KMS-11 (cell line): ENCODE results near the gene NRBP1.
A peak's percentile ranks its signal among the peaks of the same experiment; 100 is the strongest.

Experiments
- H2AFZ ChIP-seq: fragments of 200-600 bp; sonication (generic); 2 replicates; pipeline ENCODE4 v1.6.1; 2016; ENCODE audit warnings: antibody characterized with exemption, mixed run types, low read depth
- H3K27ac ChIP-seq: fragments of 200-600 bp; sonication (generic); 2 replicates; pipeline ENCODE4 v1.6.1; 2016; ENCODE audit warnings: mild to moderate bottlenecking, mixed run types
- H3K27me3 ChIP-seq: fragments of 200-600 bp; sonication (generic); 2 replicates; pipeline ENCODE4 v1.6.1; 2017; ENCODE audit warnings: mild to moderate bottlenecking, low read depth, mixed run types, moderate library complexity; ENCODE audit not compliant: insufficient read depth
- H3K36me3 ChIP-seq: fragments of 200-600 bp; sonication (generic); 2 replicates; pipeline ENCODE4 v1.6.1; 2017; ENCODE audit warnings: mild to moderate bottlenecking, mixed run types; ENCODE audit not compliant: insufficient read depth
- H3K4me1 ChIP-seq: fragments of 200-600 bp; sonication (generic); 2 replicates; pipeline ENCODE4 v1.6.1; 2016; ENCODE audit warnings: mild to moderate bottlenecking, low read depth, mixed run types; ENCODE audit not compliant: poor library complexity, severe bottlenecking
- H3K4me2 ChIP-seq: fragments of 200-600 bp; sonication (generic); 2 replicates; pipeline ENCODE4 v1.7.0; 2016; ENCODE audit warnings: mild to moderate bottlenecking, mixed run types
- H3K4me3 ChIP-seq: fragments of 200-600 bp; sonication (generic); IDR thresholded peaks from 2 replicates; pipeline ENCODE4 v1.6.1; 2017; ENCODE audit warnings: low read depth, low read length, mixed read lengths; ENCODE audit not compliant: insufficient read depth
- H3K79me2 ChIP-seq: fragments of 200-600 bp; sonication (generic); 2 replicates; pipeline ENCODE4 v1.6.1; 2016; ENCODE audit warnings: low read depth, mixed run types; ENCODE audit not compliant: insufficient read depth
- H3K9ac ChIP-seq: fragments of 200-600 bp; sonication (generic); 2 replicates; pipeline ENCODE4 v1.6.1; 2016; ENCODE audit warnings: mild to moderate bottlenecking, mixed run types
- H4K20me1 ChIP-seq: fragments of 200-600 bp; sonication (generic); 2 replicates; pipeline ENCODE4 v1.6.1; 2016; ENCODE audit warnings: mild to moderate bottlenecking, mixed run types; ENCODE audit not compliant: insufficient read depth
- CTCF ChIP-seq: fragments of 200-600 bp; sonication (generic); conservative IDR thresholded peaks from 2 replicates; pipeline ENCODE4 v1.6.1; 2017; ENCODE audit warnings: low read depth, mild to moderate bottlenecking, antibody characterized with exemption, low read length, moderate library complexity, mixed read lengths

Gene NRBP1

GRCh38 chr2:27380626-27381545 lies 47.5 kb upstream of the NRBP1 start, which contains the start of gene ZNF513:
Gene ZNF513 (minus strand): TSS chr2:27380734. CDS start chr2:27380526, 208 bp downstream.
- H4K20me1 ChIP-seq: no peaks in the 10 kb centered on the region
- H3K9ac ChIP-seq: no peak within 1 kb of the TSS; the same call in 1 of the 2 replicates
- no peak within 1 kb of the TSS for H3K4me3 ChIP-seq
- no peak for TF ChIP-seq CTCF
- no peak within 1 kb of the TSS for H2AFZ ChIP-seq
- H3K79me2 ChIP-seq: 0 out of 2 replicates have a peak, but pooled peaks cover 5% of the 10 kb centered on the region
- H3K4me2 ChIP-seq: peak within 1 kb of the TSS; percentile 31
- H3K27ac ChIP-seq: no peak within 1 kb of the TSS; the same call in 1 of the 2 replicates
- no peaks in the 10 kb centered on the region for H3K27me3 ChIP-seq
- H3K36me3 ChIP-seq: peaks cover 16% of the 10 kb centered on the region; the same call in 1 of the 2 replicates
- H3K4me1 ChIP-seq: no peaks in the 10 kb centered on the region

- Histone ChIP-seq H3K4me1 (no peaks in the 10 kb centered on the region), H3K27me3 (no peaks in the 10 kb centered on the region), H3K36me3 (peaks cover 16% of the 10 kb centered on the region; the same call in 1 of the 2 replicates), H3K27ac (no peak overlapping the region; the same call in 1 of the 2 replicates), H3K4me2 (no peak overlapping the region), H3K4me3 (no peak overlapping the region), H4K20me1 (no peaks in the 10 kb centered on the region), H2AFZ (no peak overlapping the region), H3K9ac (no peak overlapping the region), H3K79me2 (0 out of 2 replicates have a peak, but pooled peaks cover 8% of the 10 kb centered on the region)
- no peak for TF ChIP-seq CTCF
Observed at GRCh38 chr2:27381577-27382181, 46.8 kb upstream of the NRBP1 start.

GRCh38 chr2:27390822-27391679 lies 37.4 kb upstream of the NRBP1 start:
- Histone ChIP-seq H3K27ac (no peak overlapping the region), H3K9ac (no peak overlapping the region), H3K36me3 (no peaks in the 10 kb centered on the region), H2AFZ (no peak overlapping the region), H3K4me2 (no peak overlapping the region), H3K27me3 (no peaks in the 10 kb centered on the region), H3K4me1 (peaks cover 2% of the 10 kb centered on the region), H3K4me3 (no peak overlapping the region), H3K79me2 (peaks cover 65% of the 10 kb centered on the region), H4K20me1 (0 out of 2 replicates have a peak, but pooled peaks cover 5% of the 10 kb centered on the region)
- TF ChIP-seq CTCF: no peak

- Histone ChIP-seq H4K20me1 (0 out of 2 replicates have a peak, but pooled peaks cover 5% of the 10 kb centered on the region), H3K79me2 (peaks cover 86% of the 10 kb centered on the region), H3K9ac (no peak overlapping the region), H3K4me1 (peaks cover 6% of the 10 kb centered on the region), H3K27ac (no peak overlapping the region), H3K4me3 (no peak overlapping the region), H2AFZ (no peak overlapping the region), H3K27me3 (no peaks in the 10 kb centered on the region), H3K4me2 (no peak overlapping the region), H3K36me3 (no peaks in the 10 kb centered on the region)
- no peak for TF ChIP-seq CTCF
Observed at GRCh38 chr2:27393225-27393624, 35.2 kb upstream of the NRBP1 start.
